ENCODE data around the gene PNMA6E.

The PNMA6E gene

DNA sequence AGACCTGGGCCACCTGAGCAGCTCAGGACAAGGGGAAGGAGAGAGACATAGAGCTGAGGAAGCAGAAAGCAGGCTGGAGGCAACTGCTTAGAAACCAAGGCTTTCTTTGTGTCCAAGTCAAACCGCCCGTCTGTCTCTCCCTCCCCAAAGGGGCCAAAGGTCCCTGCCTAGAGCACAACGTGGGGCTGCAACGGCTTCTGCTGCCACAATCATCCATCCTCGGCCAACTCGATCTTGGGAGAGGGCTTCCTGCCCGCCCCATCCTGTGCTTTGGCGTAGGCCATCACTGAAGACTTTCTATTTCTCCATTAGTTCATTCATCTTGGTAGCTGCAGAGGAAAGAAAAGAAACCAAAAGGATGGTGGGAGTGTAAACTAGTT lies 46.4 kb upstream of the PNMA6E start:
- TF ChIP-seq, protein P1, sequence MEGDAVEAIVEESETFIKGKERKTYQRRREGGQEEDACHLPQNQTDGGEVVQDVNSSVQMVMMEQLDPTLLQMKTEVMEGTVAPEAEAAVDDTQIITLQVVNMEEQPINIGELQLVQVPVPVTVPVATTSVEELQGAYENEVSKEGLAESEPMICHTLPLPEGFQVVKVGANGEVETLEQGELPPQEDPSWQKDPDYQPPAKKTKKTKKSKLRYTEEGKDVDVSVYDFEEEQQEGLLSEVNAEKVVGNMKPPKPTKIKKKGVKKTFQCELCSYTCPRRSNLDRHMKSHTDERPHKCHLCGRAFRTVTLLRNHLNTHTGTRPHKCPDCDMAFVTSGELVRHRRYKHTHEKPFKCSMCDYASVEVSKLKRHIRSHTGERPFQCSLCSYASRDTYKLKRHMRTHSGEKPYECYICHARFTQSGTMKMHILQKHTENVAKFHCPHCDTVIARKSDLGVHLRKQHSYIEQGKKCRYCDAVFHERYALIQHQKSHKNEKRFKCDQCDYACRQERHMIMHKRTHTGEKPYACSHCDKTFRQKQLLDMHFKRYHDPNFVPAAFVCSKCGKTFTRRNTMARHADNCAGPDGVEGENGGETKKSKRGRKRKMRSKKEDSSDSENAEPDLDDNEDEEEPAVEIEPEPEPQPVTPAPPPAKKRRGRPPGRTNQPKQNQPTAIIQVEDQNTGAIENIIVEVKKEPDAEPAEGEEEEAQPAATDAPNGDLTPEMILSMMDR (IDR thresholded peaks at IDR 0.05; ENCODE audit: insufficient read depth, low read length, missing control alignments): no peak
- ChIA-PET POLR2A (no interaction called here), CTCF (no interaction called here)
- no peak overlapping the region for H3K4me3 ChIP-seq (ENCODE audit: low read depth, low read length)
- DNase-seq (ENCODE audit: low read depth, low spot score): no peak

DNA sequence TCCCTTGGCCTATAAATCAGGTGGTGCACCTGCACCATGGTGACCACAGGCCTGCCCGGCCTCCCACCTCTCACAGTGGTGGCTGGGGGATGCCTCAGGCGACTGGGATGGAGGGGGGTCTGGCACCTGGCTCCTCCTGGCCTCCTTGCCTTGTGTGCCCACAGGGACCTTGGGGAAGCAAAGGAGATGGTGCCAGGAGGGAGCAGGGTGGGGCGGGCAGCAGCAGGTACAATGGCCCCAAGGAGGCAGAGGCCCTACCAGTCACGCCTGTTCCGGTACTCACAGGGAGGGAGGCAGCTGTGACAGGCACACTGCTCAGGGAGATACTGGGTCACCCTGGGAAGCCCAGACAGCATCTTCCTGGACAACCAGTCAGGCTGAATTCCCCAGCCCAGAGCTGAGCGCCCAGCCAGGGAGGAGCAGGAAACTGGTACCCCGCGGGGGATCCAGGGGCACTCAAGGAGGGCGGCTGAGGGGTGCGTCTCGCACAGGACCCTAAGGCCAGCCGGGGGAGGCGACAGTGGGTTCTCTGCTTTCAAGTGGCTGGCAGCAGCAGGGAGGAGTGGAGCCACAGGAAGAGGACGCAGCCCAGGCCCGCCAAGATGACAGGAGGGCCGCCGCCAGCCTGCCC lies 45.9 kb upstream of the PNMA6E start:
- no peak overlapping the region for H3K4me3 ChIP-seq (ENCODE audit: low read depth, low read length)
- no peak for DNase-seq (ENCODE audit: low read depth, low spot score)
- TF ChIP-seq, protein P1 (IDR thresholded peaks at IDR 0.05; ENCODE audit: insufficient read depth, low read length, missing control alignments): no peak
- CTCF ChIA-PET: no interaction called here
- POLR2A ChIA-PET: no interaction called here

DNA sequence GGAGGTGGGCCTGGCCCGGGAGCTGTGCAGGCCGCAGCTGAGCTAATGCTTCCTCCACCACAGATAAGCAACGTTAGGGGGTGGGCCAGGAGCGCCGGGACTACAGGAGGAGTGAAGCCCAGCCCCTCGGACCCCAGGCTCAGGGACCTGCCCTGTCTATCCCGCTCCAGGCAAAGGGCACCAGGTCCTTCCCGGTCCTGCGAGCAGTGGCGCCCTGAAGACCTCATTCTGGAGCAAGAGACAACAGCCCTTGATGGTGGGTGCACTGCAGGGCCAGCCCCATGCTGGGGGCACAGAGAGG lies 45.4 kb upstream of the PNMA6E start:
- TF ChIP-seq, protein P1 (IDR thresholded peaks at IDR 0.05; ENCODE audit: insufficient read depth, low read length, missing control alignments): no peak

DNA sequence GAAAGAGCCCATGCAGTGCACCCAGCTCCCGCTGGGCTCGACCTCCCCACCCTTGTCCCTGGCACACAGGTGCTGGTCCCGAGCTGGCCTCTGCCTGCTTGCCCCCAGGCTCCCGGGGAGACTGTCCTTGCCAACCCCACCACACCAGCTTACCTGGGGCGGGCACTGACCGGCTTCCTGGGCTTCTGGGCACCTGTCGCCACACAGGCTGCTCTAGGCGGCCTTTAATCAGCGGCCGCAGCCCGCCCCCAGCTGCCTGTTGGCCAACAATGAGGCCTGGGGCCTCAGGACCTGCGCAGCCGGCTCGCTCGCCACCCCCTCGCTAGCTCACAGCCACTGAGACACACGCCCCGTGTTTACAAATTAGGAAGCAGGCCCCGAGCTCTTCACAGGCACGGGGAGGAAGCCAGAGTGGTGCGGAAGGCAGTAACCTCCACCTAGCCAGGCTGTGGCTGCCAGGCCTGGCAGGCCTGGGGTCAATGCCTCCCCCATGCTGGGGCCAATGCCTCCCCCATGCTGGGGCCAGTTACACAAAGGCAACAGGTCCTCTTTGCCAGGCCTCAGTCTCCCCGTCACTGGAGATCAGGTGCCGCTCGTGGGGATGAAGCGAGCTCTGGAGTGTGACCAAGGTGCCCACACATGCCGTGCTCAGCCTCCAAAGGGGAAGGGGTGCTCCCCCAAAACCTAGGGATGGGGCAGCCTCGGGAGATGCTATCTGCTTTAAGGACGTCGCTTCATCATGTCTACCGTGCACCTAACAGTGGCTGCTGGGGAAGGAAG lies 44.9 kb upstream of the PNMA6E start, which contains the start of gene TREX2:
Gene TREX2 (minus strand): TSS at position 201 of the 780 bp plus-strand sequence. CDS start 626 bp downstream, outside the sequence.
- ChIA-PET CTCF (no interaction called here), POLR2A (no interaction called here)
- TF ChIP-seq, protein P1 (IDR thresholded peaks at IDR 0.05; ENCODE audit: insufficient read depth, low read length, missing control alignments): no peak
- H3K4me3 ChIP-seq (ENCODE audit: low read depth, low read length): no peak within 1 kb of the TSS
- DNase-seq (ENCODE audit: low read depth, low spot score): no peak

More for the DNA sequence above, 45.4 kb upstream of the PNMA6E start:
- POLR2A ChIA-PET: no interaction called here
- no peak for DNase-seq (ENCODE audit: low read depth, low spot score)
- CTCF ChIA-PET: no interaction called here
- H3K4me3 ChIP-seq (ENCODE audit: low read depth, low read length): no peak overlapping the region

DNA sequence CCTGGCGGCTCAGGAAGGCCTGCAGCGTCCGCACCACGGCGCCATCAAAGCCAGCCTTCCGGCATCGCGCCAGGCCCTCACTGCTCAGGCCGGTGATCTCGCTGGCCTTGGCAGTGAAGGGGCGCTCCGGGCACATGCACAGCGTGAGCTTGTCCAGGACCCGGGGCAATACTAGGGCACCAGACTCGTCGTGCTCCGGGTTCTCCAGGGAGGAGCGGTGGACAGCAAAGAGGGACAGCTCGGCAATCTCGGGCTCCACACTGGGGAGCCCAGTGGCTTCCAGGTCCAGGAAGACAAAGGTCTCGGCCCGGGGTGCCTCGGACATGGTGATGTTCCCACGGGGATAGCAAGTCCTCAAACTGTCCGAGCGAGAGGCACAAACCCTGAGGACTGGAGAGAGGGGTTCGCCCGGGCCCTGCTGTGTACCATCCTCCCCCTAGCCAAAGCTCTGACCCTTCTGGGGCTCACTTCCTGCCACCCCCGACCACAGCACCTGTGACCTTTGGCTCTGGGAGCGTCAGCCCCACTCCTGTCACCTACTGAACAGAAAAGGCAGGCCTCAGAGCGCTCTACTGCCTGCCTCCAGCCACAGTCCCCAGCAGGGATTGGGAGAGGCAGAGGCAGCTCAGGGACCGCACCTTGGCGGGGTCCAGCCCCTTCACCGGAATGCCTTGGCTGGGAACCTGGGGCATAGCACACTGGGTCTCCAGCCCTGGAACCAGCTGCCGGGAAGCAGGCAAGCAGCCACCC lies 44.1 kb upstream of the PNMA6E start:
- CTCF ChIA-PET: no interaction called here
- TF ChIP-seq, protein P1 (IDR thresholded peaks at IDR 0.05; ENCODE audit: insufficient read depth, low read length, missing control alignments): no peak
- DNase-seq (ENCODE audit: low read depth, low spot score): no peak
- POLR2A ChIA-PET: no interaction called here
- no peak overlapping the region for H3K4me3 ChIP-seq (ENCODE audit: low read depth, low read length)

DNA sequence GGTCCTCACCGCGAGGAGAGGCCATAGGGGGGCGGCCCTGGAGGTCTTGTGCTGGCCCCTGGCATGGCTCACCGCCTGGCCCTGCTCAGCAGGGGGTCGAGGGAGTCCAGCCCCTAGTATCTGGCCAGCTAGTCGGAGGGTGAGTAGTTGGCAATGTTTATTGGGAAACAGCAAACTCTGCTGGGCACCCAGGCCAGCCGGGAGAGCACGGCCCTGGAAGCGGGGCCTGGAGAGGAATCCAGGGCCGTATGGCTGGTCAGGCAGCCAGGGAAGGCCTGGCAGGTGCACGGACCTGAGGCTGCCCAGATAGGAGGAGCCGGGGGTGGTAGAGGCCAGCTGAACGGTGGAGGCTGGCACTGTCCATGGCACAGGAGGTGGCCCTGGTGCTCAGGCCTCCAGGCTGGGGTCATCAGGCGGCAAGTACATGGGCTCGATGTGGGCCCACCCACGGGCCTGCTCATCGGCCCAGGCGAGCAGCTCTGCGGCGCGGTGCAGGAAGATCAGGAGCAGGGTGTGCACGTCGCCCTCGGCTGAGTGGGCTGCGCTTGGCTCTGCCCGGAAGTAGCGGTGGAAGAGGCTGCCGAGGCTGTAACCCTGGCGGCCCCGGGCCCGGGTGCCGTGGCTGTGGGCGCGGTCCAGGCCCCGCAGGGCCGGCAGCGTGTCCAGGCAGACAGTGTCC lies 43.3 kb upstream of the PNMA6E start:
- no peak overlapping the region for H3K4me3 ChIP-seq (ENCODE audit: low read depth, low read length)
- POLR2A ChIA-PET: no interaction called here
- TF ChIP-seq, protein P1 (IDR thresholded peaks at IDR 0.05; ENCODE audit: insufficient read depth, low read length, missing control alignments): no peak
- no peak for DNase-seq (ENCODE audit: low read depth, low spot score)
- CTCF ChIA-PET: no interaction called here

All from AG04449 (cell line).